Measurements from ENCODE around the gene SUPT4H1.

The SUPT4H1 gene

DNA sequence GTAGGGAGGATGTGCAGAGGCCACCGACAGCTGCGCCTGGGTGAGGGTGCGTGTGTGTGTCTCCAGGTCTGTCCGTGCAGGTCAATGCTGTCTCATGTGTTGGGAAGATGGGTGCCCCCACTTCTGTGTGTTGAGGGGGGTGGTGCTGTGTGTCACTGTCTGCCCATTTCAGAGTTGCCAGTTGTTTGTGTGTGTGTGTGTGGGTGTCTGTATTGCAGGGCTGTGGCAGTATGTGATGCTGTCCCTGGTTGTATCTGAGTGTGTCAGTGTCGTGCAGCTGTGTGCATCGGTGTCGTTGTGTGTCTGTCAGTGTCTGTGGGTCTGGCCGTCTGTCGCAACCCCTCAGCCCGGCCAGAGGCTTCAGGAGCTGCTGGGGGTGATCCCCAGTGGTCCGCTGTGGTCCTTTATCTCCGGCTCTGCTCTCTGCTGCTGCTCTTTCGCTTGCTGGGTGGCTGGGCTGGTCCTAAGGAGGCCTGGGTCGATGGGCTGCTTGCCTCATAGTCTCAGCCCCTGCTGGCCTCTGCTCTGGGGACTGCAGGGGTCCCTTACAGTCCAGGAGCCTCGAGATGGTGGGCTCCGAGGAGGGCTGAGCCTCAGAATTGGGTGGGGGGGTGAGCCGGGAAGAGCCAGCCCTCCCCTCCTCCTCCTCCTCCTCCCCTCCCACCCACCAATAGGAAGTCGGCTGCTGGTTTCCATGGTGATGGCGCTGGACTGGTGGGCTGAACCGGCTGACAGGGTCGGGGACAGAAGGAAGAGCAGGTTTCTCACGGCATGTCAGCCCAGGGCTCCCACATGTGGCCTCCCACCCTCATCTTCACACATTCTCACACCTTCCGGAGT, 23.6 kb downstream of the SUPT4H1 start, which contains the start of gene TSPOAP1:
Gene TSPOAP1 (minus strand): TSS at position 601 of the 840 bp plus-strand sequence. CDS start 875 bp downstream, outside the sequence.
- DNase-seq = peak; percentile 29 to 68

- DNase-seq = no peak
Observed at GRCh38 chr17:58327363-58328194, 24.4 kb downstream of the SUPT4H1 start.

DNA sequence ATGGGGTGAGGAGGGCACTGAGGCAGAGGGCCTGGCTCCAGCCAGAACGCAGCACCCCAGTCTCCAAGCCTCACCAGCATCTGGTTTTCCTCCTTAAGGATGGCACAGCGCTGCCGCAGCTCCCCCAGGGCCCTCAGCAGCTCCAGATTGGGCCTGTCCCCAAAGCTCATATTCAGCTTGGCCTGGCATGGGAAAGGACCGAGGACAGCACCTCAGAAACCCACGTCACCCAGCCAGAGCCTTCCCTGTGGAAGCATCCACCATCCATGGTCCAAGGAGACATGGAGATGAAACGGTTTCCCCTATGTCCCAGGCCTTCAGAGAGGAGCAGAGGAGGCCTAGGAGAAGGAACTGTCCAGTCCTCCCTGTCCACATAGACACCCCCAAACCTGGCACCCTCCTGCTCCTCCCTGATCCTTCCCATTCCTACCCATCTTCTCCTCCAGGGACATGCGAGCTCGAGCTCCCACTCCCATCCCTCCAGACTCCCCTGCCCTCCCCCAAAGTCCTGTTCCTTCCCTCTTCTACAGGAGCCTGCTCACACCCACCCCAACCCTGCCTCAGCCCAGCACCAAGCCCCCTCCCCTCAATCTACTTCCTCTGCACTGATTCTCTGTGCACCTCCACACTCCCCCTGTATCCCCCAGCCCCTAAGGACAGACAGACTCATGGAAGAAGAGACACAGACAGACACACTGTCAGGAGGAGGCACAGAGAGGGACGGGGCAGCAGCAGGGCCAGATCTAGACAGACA, 25.2 kb downstream of the SUPT4H1 start:
- DNase-seq = no peak

DNA sequence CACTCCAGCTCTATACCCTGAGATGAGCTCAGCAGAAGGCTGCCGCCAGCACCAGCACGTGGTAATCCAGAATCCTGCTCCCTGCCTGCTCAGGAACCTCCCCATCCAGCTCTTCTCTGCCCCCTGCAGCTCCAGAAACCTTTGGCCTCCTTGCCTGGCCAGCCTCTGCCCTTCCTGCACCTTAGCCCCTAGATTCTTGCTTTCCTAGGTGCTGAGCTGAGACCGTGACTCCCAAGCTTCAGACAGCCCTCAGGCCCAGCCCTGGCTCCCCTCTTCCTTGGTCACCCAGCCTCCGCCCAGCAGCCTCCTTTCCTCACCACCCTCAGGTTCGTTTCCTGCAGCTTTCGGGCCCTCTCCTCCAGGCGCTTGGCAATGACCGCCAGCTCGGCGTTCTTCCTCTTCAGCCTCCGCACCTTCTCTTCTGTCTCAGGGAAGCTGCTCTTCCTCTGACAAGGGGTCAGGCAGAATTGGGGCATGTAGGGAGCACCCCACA, 26.0 kb downstream of the SUPT4H1 start:
- peak in 1 of 2 experiments; percentile 27 for DNase-seq

DNA sequence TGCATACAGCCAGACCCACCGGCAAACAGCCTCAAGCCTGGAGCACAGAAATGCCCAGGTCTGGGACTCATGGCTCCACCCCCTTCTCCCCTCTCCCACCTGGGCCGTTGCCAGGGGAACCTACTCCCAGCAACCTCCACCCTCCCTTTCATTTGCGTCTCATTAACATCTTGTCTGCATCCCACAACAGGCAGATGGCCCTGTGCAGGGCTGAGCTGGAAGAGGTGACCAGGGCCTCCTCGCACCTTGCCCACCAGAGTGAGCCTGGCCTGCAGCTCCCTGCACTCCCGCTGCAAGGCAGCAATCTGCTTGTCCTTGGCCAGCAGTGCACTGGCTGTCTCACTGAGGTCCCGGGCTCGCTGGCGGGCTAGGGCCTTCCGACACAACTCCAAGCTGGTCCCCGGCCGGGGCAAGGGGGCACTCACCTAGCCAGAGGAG, 26.7 kb downstream of the SUPT4H1 start:
- DNase-seq = peak; percentile 71 to 86

DNA sequence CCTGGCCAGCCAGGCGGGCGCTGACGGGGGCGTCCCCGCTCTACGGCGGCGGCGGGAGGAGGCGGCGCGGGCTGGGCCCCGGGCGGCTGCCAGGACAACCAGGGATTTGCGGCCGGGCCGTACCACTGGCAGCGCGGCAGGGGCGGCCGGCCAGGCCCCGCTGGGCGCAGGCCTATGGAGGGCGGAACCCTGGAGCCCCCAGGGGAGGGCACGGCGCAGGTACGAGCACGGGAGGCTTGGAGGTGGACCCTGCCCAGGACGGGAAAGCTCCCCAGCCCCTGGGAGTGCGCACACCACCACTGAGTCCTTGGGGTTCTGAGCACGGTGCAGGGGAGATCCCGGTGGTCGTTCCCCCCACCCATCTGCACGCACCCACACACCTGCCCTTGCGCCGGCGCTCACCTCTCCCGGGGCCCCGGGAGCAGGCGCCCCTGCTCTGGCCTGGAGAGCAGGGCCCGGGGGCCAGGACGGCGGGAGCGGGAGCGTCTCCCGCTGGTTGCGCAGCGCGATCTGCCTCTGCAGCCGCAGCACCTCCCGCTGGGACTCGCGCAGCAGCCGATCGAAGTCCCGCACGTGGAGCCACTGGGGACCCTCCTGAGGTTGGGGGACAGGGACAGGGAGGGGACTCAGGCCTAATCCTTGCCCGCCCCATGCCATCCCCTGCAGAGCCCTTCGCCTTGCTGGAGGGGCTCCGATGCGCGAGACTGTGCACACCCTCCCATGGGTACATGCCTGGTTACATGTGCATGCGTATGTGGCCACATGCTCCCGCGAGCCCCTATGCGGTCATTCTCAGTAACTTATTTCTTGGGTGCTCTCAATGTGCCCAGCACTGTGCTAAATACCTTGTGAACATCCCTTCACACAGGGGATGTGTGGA, 27.4 kb downstream of the SUPT4H1 start:
- DNase-seq = peak; percentile 43 to 57

DNA sequence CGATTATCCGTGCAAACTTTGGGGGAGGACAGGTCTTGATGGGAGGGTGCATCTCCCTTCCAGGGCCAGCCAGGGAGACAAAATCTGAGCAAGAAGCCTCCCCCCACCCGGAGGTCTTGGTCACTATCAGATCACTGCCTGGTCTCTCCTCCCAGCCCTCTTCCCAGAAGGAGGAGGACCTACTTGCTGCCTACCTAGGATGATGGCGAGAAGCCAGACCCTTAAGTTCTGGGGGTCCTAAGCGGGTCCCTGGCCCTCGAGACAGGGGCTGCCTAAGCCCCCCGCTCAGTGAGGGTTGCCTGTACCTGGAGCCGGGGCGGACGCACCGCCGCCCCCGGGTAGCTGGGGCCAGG, 28.0 kb downstream of the SUPT4H1 start:
- DNase-seq = peak in 1 of 2 experiments; percentile 42

- peak in 1 of 2 experiments; percentile 42 for DNase-seq
Observed at GRCh38 chr17:58323366-58324055, 28.5 kb downstream of the SUPT4H1 start.

DNA sequence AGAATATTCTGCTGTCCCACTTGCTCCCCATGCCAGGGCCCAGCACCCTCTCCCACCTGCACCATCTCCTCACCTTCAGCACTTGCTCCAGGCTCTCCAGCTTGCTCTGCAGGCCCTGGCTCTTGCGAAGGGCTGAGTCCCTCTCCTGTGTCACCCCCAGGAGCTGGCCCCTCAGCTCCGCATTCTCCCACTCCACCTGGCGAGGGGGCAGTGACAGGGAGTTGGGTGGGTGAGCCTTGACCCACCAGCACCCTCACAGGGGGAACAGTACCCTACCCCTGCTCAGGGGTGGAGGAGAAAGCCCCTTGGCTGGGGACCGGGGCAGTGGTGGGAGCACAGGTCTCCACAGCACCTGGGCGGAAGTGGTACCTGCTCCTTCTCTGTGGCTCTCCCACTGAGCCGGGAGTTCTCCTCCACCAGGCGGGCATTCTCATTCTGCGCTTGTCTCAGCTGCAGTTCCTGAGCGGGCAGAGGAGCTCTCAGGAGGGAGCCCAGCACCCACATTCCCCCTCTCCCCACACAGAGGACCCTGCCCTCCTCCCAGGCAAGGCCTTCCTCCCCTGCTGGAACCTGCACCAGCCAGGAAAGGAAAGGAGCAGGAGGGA, 29.3 kb downstream of the SUPT4H1 start:
- no peak for DNase-seq

- DNase-seq = no peak
Observed at GRCh38 chr17:58321571-58322525, 30.2 kb downstream of the SUPT4H1 start.

- DNase-seq = no peak
Observed at GRCh38 chr17:58320570-58321323, 31.3 kb downstream of the SUPT4H1 start.

- no peak for DNase-seq
Observed at GRCh38 chr17:58320163-58320558, 31.8 kb downstream of the SUPT4H1 start.

DNA sequence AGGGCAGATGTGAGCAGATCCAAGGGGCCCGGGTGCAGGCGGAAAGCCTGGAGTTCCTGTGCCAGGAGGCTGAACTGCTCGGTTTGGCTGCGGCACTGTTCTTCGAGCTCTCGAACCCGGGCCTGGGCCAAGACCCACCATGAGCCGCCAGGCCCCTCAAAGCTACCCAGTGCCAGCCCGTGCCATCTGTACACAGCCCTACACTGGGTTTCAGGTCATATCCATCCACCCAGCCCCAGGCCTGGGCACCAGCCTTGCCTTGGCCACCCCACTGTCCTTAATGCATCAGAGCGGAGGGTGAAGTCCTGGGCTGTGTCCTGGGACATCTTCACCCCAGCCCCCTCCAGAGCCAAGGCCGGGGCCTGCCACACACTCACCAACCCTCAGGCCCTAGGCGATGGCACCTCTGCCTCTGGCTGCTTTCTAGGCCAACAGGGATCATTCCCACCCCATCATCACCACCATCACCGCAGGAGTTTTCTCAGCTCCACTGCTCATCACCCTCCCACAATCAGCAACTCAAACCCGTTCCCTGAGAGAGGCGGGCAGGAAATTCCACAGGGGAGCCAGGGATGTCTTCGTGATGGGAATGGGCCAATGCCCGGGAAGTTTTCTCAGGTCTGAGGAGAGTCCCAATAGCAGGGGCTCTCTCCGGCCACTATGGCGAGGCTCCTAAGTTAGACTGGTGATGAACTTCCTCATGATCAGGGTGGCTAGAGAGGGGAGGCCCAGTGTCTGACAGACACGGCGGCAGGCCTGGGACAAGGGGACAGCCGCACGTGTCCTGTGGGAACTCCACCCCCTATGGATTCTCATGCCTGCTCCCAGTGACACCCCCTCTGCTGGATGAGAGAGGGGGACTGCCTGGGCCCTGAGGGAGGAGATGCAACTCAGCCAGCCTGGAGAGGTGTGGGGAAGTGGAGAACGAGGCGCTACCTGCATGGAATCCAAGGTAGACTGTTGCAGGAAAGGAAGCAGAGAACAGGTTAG, 32.5 kb downstream of the SUPT4H1 start:
- no peak for DNase-seq

DNA sequence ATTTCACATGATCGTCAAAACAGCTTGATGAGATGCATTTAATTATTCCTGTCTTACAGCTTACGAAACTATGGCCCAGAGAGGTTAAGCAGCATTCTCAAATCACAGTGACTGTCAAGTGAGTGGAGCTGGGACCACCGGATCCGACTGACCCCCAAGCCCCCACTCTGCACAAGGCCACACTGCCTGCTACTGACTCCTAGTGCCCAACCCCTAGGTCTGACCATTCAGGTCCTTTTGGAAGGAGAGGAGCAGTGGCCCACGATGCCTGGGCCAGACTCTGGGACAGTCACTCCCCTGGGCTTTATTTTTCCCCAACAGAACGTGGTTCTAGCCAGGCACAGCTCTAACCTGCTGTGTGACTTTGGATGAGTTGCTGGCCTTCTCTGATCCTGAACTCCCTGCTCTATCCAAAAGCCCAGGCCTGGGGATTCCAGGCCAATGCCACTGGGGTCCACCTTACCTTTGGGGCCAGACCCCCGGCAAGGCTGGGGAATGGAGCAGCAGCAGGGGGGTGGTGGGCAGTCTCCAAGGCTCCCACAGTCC, 33.3 kb downstream of the SUPT4H1 start:
- DNase-seq = no peak

GRCh38 chr17:58318065-58318481, 33.9 kb downstream of the SUPT4H1 start:
- no peak for DNase-seq

- DNase-seq = peak; percentile 66 to 78
Observed at GRCh38 chr17:58317421-58318064, 34.5 kb downstream of the SUPT4H1 start.
